HepG2 (cell line): ENCODE measurements around the gene PFKL. TPM values are rescaled to one million over a fixed set of nuclear protein-coding genes. Genes with fewer than 3 reads are reported as not detected.

Experiments used
- CHD4 ChIP-seq: fragments of 200-600 bp; sonication (generic); IDR thresholded peaks from 2 replicates; pipeline ENCODE4 v1.7.0; 2017; ENCODE audit warnings: mild to moderate bottlenecking, low read length, borderline replicate concordance
- DNMT3B ChIP-seq: conservative IDR thresholded peaks from 2 replicates; pipeline ENCODE4 v1.6.1; 2016; ENCODE audit warnings: missing biosample characterization, control low read depth
- EHMT2 ChIP-seq: fragments of 200-600 bp; sonication (generic); IDR thresholded peaks from 2 replicates; pipeline ENCODE4 v1.7.0; 2017; ENCODE audit warnings: antibody characterized with exemption, low read depth, low read length, borderline replicate concordance
- HOXA7 ChIP-seq: sonication (generic); formaldehyde crosslinking; IDR thresholded peaks from 2 replicates; pipeline ENCODE4 v1.8.1; 2022; ENCODE audit warnings: mild to moderate bottlenecking, missing genetic modification reagents, moderate library complexity
- MTF1 ChIP-seq: sonication (generic); formaldehyde crosslinking; IDR thresholded peaks from 2 replicates; pipeline ENCODE4 v1.5.0; 2020; ENCODE audit warnings: missing genetic modification reagents
- PAX8 ChIP-seq: sonication (generic); formaldehyde crosslinking; IDR thresholded peaks from 2 replicates; pipeline ENCODE4 v1.8.0; 2022; ENCODE audit warnings: mild to moderate bottlenecking, missing genetic modification reagents, borderline replicate concordance
- SP5 ChIP-seq: IDR thresholded peaks from 2 replicates; pipeline ENCODE4 v1.6.1; 2016; ENCODE audit warnings: low read depth, borderline replicate concordance
- TGIF2 ChIP-seq: IDR thresholded peaks from 2 replicates; pipeline ENCODE4 v1.6.1; 2016; ENCODE audit warnings: control low read depth, missing compliant biosample characterization
- THAP11 ChIP-seq: IDR thresholded peaks from 2 replicates; pipeline ENCODE4 v1.6.1; 2016; ENCODE audit warnings: missing biosample characterization, missing genetic modification reagents
- YY1 ChIP-seq: IDR thresholded peaks from 2 replicates; pipeline ENCODE4 v1.6.1; 2011; ENCODE audit warnings: low read length, low read depth, moderate library complexity, mild to moderate bottlenecking; ENCODE audit not compliant: insufficient read depth, insufficient replicate concordance
- ZFP90 ChIP-seq: sonication (generic); formaldehyde crosslinking; IDR thresholded peaks from 2 replicates; pipeline ENCODE4 v1.8.0; 2022; ENCODE audit warnings: missing genetic modification reagents, mild to moderate bottlenecking, inconsistent platforms, borderline replicate concordance
- ZFX ChIP-seq: sonication (generic); formaldehyde crosslinking; IDR thresholded peaks from 2 replicates; pipeline ENCODE4 v1.4.0; 2020; ENCODE audit warnings: mild to moderate bottlenecking, low read depth, missing genetic modification reagents, moderate library complexity
- ZNF230 ChIP-seq: sonication (generic); formaldehyde crosslinking; IDR thresholded peaks from 2 replicates; pipeline ENCODE4 v1.4.0; 2020; ENCODE audit warnings: mild to moderate bottlenecking, missing genetic modification reagents
- ZNF441 ChIP-seq: sonication (generic); formaldehyde crosslinking; IDR thresholded peaks from 2 replicates; pipeline ENCODE4 v1.7.0; 2021; ENCODE audit warnings: missing genetic modification reagents, borderline replicate concordance
- ZNF496 ChIP-seq: sonication (generic); formaldehyde crosslinking; IDR thresholded peaks from 2 replicates; pipeline ENCODE4 v1.8.1; 2023; ENCODE audit warnings: mild to moderate bottlenecking, moderate library complexity, missing genetic modification reagents; ENCODE audit not compliant: insufficient replicate concordance
- ZNF546 ChIP-seq: sonication (generic); formaldehyde crosslinking; conservative IDR thresholded peaks from 2 replicates; pipeline ENCODE4 v1.8.1; 2023; ENCODE audit warnings: mild to moderate bottlenecking, missing genetic modification reagents
- ZNF709 ChIP-seq: sonication (generic); formaldehyde crosslinking; IDR thresholded peaks from 2 replicates; pipeline ENCODE4 v1.5.0; 2020; ENCODE audit warnings: mild to moderate bottlenecking, missing genetic modification reagents
- ZNF773 ChIP-seq: sonication (generic); formaldehyde crosslinking; IDR thresholded peaks from 2 replicates; pipeline ENCODE4 v1.4.0; 2020; ENCODE audit warnings: missing genetic modification reagents, borderline replicate concordance
- ZNF850 ChIP-seq: sonication (generic); formaldehyde crosslinking; conservative IDR thresholded peaks from 2 replicates; pipeline ENCODE4 v1.9.0; 2021; ENCODE audit warnings: mild to moderate bottlenecking, missing genetic modification reagents
- ZSCAN30 ChIP-seq: sonication (generic); formaldehyde crosslinking; IDR thresholded peaks from 2 replicates; pipeline ENCODE4 v1.5.0; 2020; ENCODE audit warnings: mild to moderate bottlenecking, missing genetic modification reagents
- polyA plus RNA-seq, 8 experiments: library from polyadenylated mRNA; depleted of rRNA in 3 of 8; stranded (reverse) in 7 of 8; unstranded in 1 of 8; fragments of >200 nt; fragmentation: Illumina TruSeq in 4 of 8; extraction: Trizol in 4 of 8; gene quantifications; 2 replicates each; pipeline versions ENCODE4 v1.2.1 to v1.2.3, GENCODE V29; 2011 to 2016; ENCODE audit warnings: low read depth in 4 of 8, missing spikeins in 1 of 8, mixed read lengths in 1 of 8; ENCODE audit not compliant: insufficient read depth in 1 of 8
- total RNA-seq, 5 experiments: library from RNA; depleted of rRNA; stranded (reverse); fragments of >200 nt; fragmentation: Illumina TruSeq; extraction: Trizol; gene quantifications; 2 replicates each; pipeline ENCODE4 v1.2.3, GENCODE V29; 2016; ENCODE audit warnings: low read depth in 1 of 5
- TF ChIP-seq, protein P1 (sequence below): sonication (generic); formaldehyde crosslinking; IDR thresholded peaks from 2 replicates; pipeline ENCODE4 v1.4.0; 2020; ENCODE audit warnings: missing genetic modification reagents
- TF ChIP-seq, protein P2 (sequence below): sonication (generic); formaldehyde crosslinking; IDR thresholded peaks from 2 replicates; pipeline ENCODE4 v1.4.0; 2020; ENCODE audit warnings: missing genetic modification reagents; ENCODE audit errors: not compliant biosample characterization
- TF ChIP-seq, protein P3 (sequence below): sonication (generic); formaldehyde crosslinking; IDR thresholded peaks from 2 replicates; pipeline ENCODE4 v1.4.0; 2020; ENCODE audit warnings: missing genetic modification reagents

PFKL gene
- total and polyA plus RNA-seq, 2 of the 13 experiments (the other 11 are each of a cell fraction or from before 2014, with no cell fraction given): 92.8 to 106 TPM

DNA sequence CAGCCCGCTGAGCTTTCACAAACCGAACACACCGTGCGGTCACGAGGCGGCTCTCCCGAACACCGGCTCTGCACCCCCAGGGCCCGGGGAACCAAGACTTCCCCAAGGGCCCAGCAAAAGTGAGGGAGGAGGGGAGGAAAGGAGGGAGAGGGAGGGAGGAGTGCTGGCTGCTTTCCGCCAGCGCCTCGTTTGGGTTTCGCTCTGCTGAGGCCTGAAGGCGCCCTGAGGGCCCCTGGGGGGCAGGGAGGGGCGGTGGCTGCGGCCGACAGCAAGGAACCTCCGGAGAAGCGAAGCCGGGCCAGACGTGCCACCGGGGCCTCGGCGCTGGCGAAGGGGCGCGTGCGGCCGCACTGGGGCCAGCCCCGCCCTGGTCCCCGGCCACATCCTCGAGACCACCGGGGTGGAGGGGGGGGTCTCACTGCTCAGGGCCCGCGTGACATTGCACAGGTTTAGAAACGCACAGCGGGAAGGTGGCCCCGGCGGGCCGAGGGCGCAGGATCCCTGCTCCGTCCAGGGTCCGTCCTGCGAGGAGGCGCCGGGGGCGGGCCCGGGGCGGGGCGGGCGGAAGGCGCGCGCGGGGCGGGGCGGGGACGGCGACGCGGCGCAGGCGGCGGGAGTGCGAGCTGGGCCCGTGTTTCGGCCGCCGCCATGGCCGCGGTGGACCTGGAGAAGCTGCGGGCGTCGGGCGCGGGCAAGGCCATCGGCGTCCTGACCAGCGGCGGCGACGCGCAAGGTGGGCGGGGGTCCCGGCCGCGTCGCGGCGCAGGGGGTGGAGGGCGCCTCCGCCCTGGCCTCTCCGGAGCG, at the start of gene PFKL (continued):
- TF ChIP-seq, protein P1, sequence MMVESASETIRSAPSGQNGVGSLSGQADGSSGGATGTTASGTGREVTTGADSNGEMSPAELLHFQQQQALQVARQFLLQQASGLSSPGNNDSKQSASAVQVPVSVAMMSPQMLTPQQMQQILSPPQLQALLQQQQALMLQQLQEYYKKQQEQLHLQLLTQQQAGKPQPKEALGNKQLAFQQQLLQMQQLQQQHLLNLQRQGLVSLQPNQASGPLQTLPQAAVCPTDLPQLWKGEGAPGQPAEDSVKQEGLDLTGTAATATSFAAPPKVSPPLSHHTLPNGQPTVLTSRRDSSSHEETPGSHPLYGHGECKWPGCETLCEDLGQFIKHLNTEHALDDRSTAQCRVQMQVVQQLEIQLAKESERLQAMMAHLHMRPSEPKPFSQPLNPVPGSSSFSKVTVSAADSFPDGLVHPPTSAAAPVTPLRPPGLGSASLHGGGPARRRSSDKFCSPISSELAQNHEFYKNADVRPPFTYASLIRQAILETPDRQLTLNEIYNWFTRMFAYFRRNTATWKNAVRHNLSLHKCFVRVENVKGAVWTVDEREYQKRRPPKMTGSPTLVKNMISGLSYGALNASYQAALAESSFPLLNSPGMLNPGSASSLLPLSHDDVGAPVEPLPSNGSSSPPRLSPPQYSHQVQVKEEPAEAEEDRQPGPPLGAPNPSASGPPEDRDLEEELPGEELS (CRISPR knock-in tag): peak; percentile 15; the same call in 1 of the 2 replicates
- TF ChIP-seq SP5 (CRISPR knock-in tag) (peak; percentile 57; the same call in 1 of the 2 replicates), YY1 (peak; percentile 83), HOXA7 (no peak), ZNF773 (CRISPR knock-in tag) (peak; percentile 65; the same call in 1 of the 2 replicates), ZNF496 (CRISPR knock-in tag) (no peak), ZFP90 (CRISPR knock-in tag) (peak; percentile 55; the same call in 1 of the 2 replicates), ZFX (CRISPR knock-in tag) (peak; percentile 87), ZNF230 (CRISPR knock-in tag) (no peak), THAP11 (0 out of 2 replicates have a peak, but pooled peaks have one; percentile 16), ZNF850 (CRISPR knock-in tag) (no peak), DNMT3B (CRISPR knock-in tag) (no peak), TGIF2 (CRISPR knock-in tag) (no peak), ZSCAN30 (0 out of 2 replicates have a peak, but pooled peaks have one; percentile 70), MTF1 (CRISPR knock-in tag) (no peak), ZNF441 (CRISPR knock-in tag) (peak; percentile 68; the same call in 1 of the 2 replicates), ZNF546 (CRISPR knock-in tag) (no peak), PAX8 (CRISPR knock-in tag) (0 out of 2 replicates have a peak, but pooled peaks have one; percentile 51), CHD4 (no peak), EHMT2 (no peak), ZNF709 (CRISPR knock-in tag) (no peak; the same call in 1 of the 2 replicates)
- TF ChIP-seq, protein P2, sequence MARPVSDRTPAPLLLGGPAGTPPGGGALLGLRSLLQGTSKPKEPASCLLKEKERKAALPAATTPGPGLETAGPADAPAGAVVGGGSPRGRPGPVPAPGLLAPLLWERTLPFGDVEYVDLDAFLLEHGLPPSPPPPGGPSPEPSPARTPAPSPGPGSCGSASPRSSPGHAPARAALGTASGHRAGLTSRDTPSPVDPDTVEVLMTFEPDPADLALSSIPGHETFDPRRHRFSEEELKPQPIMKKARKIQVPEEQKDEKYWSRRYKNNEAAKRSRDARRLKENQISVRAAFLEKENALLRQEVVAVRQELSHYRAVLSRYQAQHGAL: no peak
- TF ChIP-seq, protein P3, sequence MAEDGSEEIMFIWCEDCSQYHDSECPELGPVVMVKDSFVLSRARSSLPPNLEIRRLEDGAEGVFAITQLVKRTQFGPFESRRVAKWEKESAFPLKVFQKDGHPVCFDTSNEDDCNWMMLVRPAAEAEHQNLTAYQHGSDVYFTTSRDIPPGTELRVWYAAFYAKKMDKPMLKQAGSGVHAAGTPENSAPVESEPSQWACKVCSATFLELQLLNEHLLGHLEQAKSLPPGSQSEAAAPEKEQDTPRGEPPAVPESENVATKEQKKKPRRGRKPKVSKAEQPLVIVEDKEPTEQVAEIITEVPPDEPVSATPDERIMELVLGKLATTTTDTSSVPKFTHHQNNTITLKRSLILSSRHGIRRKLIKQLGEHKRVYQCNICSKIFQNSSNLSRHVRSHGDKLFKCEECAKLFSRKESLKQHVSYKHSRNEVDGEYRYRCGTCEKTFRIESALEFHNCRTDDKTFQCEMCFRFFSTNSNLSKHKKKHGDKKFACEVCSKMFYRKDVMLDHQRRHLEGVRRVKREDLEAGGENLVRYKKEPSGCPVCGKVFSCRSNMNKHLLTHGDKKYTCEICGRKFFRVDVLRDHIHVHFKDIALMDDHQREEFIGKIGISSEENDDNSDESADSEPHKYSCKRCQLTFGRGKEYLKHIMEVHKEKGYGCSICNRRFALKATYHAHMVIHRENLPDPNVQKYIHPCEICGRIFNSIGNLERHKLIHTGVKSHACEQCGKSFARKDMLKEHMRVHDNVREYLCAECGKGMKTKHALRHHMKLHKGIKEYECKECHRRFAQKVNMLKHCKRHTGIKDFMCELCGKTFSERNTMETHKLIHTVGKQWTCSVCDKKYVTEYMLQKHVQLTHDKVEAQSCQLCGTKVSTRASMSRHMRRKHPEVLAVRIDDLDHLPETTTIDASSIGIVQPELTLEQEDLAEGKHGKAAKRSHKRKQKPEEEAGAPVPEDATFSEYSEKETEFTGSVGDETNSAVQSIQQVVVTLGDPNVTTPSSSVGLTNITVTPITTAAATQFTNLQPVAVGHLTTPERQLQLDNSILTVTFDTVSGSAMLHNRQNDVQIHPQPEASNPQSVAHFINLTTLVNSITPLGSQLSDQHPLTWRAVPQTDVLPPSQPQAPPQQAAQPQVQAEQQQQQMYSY: no peak
